H1 (cell line): Measurements from ENCODE around the gene TOP2B. TPM values are rescaled to one million over a fixed set of nuclear protein-coding genes. Genes with fewer than 3 reads are reported as not detected.

ENCODE experiments used
- BACH1 ChIP-seq: IDR thresholded peaks from 2 replicates; pipeline ENCODE4 v1.6.1; 2012; ENCODE audit warnings: low read length, improper control_type of control experiment
- CBX8 ChIP-seq: fragments of 300-800, 300-1000 bp; sonication (generic); IDR thresholded peaks from 2 replicates; pipeline ENCODE4 v1.7.1; 2016; ENCODE audit warnings: low read depth, low read length, borderline replicate concordance
- CHD1 ChIP-seq: IDR thresholded peaks from 2 replicates; pipeline ENCODE4 v1.6.1; 2012; ENCODE audit warnings: low read depth, low read length, improper control_type of control experiment
- NRF1 ChIP-seq: IDR thresholded peaks from 2 replicates; pipeline ENCODE4 v1.6.1; 2011; ENCODE audit warnings: mild to moderate bottlenecking, low read depth, low read length, improper control_type of control experiment
- RNF2 ChIP-seq: fragments of 200-900, 300-1000 bp; sonication (generic); IDR thresholded peaks from 2 replicates; pipeline ENCODE4 v1.7.1; 2016; ENCODE audit warnings: borderline replicate concordance, low read depth, mild to moderate bottlenecking, antibody characterized with exemption, low read length; ENCODE audit not compliant: poor library complexity, severe bottlenecking; ENCODE audit errors: missing control alignments
- SIX5 ChIP-seq: IDR thresholded peaks from 2 replicates; pipeline ENCODE4 v1.6.1; 2011; ENCODE audit warnings: mild to moderate bottlenecking, low read depth, low read length
- SP2 ChIP-seq: IDR thresholded peaks from 2 replicates; pipeline ENCODE4 v1.6.1; 2012; ENCODE audit warnings: mild to moderate bottlenecking, low read length, inconsistent platforms
- SP4 ChIP-seq: IDR thresholded peaks from 2 replicates; pipeline ENCODE4 v1.6.1; 2012; ENCODE audit warnings: low read length, inconsistent platforms
- polyA plus RNA-seq, 7 experiments: library from polyadenylated mRNA; depleted of rRNA in 3 of 7; stranded (reverse) in 5 of 7; unstranded in 2 of 7; fragments of >200 nt in 5 of 7; fragments of 200-250 nt in 2 of 7; gene quantifications; 1 replicate in 5 of 7; 2 replicates in 1 of 7; 4 replicates in 1 of 7; pipeline versions ENCODE4 v1.2.1 to v1.2.3, GENCODE V29; 2011 to 2013; ENCODE audit warnings: missing spikeins in 2 of 7, mixed read lengths in 2 of 7
- total RNA-seq: library from RNA; stranded (reverse); fragmentation: NEBNext Ultra II Directional; extraction: Animal tissue kit (Norgen Biotek cat#: 25700); gene quantifications from 2 replicates; pipeline ENCODE4 v1.2.1, GENCODE V29; 2021

The TOP2B gene
- total and polyA plus RNA-seq, 2 of the 8 experiments (the other 6 are each of a cell fraction or from before 2014, with no cell fraction given) = 34.9 to 206 TPM

DNA sequence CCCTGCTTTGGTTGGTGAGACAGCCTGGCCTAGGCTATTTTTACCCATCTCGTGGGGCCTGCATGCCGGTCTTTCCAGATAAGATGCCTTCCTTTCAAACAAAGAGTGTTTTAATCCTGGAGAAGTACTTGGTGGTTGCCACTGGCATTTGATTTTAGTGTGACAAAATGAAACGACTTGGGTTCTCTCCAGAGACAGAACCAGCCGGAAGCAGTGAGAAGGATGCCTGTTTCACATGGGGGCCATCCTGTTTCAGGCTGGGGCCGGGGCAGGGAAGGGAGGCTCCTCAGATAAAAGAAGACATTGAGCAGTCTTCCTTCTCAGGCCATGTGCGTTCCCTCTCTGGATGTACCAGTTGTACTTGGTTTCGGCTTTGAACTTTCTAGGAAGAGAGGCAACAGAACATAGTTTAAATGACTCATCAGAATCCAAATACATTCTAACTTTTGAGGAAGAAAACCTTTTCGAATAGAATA lies 74.9 kb downstream of the TOP2B start (continued):
- no peak for TF ChIP-seq CBX8
- TF ChIP-seq SIX5 = no peak
- TF ChIP-seq CHD1 = no peak
- no peak for TF ChIP-seq SP4
- no peak for TF ChIP-seq NRF1
- TF ChIP-seq RNF2 = no peak
- TF ChIP-seq BACH1 = no peak
- no peak for TF ChIP-seq SP2
